Measurements from ENCODE around the gene IL17RA.

DNA sequence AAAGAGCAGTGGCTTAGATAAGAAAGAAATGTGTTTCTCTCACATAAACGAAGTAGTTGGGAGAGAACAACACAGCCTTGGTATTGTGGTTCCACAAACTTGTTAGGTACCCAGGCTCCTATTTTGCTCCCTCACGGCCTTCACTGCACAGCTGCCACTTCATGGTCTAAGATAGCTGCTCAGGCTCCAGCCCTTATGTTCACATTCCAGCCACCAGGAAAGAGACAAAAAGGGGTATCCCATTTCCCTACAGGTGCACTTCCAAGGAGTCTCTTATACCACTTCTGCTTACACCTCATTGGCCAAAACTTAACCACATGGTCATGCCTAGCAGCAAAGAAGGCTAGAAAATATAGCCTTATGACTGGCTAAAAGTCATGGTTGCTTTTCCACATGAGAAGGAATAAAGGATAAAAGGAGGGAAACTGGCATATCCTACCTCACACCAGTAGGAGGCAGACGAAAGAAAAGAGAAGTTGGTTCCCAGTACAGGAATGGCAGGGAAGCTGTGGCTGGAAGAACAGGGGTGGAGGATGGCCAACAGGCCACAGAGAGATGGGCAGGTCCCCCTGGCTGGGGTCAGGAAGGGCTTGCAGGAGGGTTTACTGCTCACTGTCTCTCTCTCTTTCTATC lies 79.7 kb downstream of the IL17RA start:
- TF ChIP-seq POLR2AphosphoS5 (IDR thresholded peaks at IDR 0.05; ENCODE audit: low read depth, low read length) (no peak), POLR2A (IDR thresholded peaks at IDR 0.05; ENCODE audit: low read depth, low read length) (no peak), PAX5 (IDR thresholded peaks at IDR 0.05; ENCODE audit: insufficient read depth, low read length, severe bottlenecking) (no peak), TAF1 (IDR thresholded peaks at IDR 0.05; ENCODE audit: low read depth, low read length) (no peak)

Measured in GM12891 (cell line).